ENCODE measurements around the gene MAP3K2.
A peak's percentile ranks its signal among the peaks of the same experiment; 100 is the strongest.
"Not testable (repeated sequence)": the region's sequence is repeated elsewhere in the genome, so short reads cannot be mapped to it uniquely, and the experiment has no call there.

The MAP3K2 gene

DNA sequence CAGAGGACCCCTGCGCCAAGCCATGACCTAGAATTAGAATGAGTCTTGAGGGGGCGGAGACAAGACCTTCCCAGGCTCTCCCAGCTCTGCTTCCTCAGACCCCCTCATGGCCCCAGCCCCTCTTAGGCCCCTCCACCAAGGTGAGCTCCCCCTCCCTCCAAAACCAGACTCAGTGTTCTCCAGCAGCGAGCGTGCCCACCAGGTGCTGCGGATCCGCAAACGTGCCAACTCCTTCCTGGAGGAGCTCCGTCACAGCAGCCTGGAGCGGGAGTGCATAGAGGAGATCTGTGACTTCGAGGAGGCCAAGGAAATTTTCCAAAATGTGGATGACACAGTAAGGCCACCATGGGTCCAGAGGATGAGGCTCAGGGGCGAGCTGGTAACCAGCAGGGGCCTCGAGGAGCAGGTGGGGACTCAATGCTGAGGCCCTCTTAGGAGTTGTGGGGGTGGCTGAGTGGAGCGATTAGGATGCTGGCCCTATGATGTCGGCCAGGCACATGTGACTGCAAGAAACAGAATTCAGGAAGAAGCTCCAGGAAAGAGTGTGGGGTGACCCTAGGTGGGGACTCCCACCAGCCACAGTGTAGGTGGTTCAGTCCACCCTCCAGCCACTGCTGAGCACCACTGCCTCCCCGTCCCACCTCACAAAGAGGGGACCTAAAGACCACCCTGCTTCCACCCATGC lies 33.5 kb upstream of the MAP3K2 start:
- DNase-seq: no peak

GRCh38 chr2:127420039-127420864 lies 32.5 kb upstream of the MAP3K2 start:
- no peak for DNase-seq

DNA sequence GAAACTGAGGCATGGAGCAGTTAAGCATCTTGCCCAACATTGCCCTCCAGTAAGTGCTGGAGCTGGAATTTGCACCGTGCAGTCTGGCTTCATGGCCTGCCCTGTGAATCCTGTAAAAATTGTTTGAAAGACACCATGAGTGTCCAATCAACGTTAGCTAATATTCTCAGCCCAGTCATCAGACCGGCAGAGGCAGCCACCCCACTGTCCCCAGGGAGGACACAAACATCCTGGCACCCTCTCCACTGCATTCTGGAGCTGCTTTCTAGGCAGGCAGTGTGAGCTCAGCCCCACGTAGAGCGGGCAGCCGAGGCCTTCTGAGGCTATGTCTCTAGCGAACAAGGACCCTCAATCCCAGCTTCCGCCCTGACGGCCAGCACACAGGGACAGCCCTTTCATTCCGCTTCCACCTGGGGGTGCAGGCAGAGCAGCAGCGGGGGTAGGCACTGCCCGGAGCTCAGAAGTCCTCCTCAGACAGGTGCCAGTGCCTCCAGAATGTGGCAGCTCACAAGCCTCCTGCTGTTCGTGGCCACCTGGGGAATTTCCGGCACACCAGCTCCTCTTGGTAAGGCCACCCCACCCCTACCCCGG lies 31.8 kb upstream of the MAP3K2 start:
- DNase-seq: no peak

GRCh38 chr2:127419112-127419430 lies 31.3 kb upstream of the MAP3K2 start:
- DNase-seq: no peak

GRCh38 chr2:127418300-127419111 lies 30.7 kb upstream of the MAP3K2 start, which contains the start of gene PROC:
Gene PROC (plus strand): TSS chr2:127418427. CDS start chr2:127419943, 1,516 bp downstream.
- no peak for DNase-seq

- no peak for DNase-seq
These were observed 29.6 kb upstream of the MAP3K2 start for GRCh38 chr2:127417406-127417805.

DNA sequence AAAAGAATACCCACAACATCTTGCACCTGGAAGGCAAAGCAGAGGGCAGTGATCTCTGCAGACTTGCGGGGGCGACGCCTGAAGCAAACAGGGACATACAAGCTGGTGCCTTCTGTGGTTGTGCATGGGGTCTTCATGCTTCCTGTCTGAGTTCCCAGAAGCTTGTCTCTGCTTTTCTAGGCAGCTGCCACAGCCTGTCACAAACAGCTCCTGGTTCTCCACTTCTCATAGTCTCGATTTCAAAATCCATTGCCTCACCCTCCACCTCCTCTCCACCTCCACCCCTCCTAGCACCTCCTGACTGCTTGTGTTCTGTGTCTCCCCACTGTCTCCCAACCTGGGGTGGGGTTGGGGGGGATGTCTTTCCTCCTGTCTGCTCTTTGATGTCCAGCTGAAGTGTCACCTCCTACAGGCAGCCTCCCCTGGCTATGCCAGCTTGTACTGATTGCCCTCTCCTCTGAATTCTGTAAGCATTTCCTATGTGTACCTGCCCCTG lies 28.8 kb upstream of the MAP3K2 start:
- no peak for DNase-seq

DNA sequence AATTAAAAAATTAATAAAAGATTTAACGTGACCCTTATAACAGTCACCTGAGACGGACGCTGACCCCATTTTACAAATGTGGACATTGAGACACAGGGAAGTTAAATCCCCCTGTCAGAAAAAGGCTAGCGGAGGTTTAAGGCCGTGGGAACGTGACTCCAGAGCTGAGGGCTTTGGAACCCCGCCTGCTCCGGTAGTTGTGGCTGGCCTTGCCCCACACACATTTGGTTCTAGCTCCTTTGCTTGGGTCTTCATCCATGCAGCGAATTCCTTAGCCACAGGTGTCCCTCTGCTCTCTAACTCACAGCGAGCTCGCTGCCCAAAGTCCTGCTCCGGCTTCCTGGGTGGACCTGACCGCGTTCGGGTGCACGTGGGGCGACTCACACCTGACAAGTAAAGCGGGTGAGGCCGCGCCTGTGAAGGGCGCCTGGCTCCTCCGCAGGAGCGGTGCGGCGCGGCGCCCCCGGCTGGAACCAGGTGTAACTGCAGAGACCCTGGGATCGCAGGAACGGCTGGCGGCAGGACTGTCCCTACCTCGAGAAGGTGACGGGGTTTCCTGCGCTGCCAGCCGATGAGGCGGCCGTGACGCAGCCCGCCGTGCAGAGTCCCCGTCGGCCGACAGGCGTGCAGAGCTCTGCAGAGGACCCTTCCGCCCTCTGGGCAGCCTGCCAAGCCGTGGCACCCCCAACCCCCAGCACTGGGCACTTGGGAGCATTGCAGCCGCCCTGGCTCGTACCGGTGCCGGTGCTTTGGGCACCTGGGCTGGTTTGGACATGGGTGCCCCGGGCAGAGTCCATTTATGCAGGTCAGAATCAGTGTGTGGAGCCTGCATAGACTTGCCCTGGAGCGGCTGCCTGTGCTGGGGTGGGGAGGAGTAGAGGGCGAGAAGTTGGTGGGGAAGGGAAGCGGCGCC lies 28.1 kb upstream of the MAP3K2 start:
- DNase-seq: peak; percentile 84

DNA sequence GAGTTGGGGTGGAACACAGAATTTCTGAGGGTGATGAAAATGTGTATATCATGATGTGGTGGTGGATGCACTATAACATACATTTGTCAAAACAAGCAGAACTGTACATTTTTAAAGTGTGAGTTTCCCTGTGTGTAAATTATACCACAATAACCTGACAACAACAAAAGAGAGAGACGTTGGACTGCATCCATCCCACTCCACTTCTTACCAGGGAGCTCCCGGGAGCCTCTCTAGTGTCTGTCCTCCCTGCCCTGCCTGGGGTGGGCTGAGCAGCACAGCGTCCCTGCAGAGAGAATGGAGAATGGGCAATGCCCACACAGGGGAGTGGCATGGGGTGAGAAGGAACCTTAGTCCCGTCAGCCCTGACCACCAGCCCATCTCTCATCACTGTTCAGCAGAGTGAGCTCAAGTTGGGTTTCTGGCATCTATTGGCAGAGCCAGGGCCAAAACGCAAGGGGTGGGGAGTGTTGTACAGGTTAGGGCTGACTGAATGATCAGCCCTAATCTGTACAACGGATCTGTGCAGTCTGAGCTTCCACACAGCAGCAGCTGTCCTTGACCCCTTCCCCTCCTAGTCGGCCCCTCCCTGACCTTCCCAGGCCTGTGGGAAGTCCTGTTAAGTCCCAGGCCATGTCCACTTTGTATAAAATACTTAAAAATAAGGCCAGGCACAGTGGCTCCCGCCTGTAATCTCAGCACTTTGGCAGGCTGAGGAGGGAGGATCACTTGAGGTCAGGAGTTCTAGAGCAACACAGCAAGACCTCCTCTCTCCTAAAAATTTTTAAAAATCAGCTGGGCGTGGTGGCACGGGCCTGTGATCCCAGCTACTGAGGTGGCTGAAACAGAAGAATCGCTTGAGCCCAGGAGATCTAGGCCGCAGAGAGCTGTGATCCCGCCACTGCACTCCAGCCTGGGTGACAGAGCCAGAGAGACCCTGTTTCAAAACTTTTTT lies 27.1 kb upstream of the MAP3K2 start:
- DNase-seq: no peak

DNA sequence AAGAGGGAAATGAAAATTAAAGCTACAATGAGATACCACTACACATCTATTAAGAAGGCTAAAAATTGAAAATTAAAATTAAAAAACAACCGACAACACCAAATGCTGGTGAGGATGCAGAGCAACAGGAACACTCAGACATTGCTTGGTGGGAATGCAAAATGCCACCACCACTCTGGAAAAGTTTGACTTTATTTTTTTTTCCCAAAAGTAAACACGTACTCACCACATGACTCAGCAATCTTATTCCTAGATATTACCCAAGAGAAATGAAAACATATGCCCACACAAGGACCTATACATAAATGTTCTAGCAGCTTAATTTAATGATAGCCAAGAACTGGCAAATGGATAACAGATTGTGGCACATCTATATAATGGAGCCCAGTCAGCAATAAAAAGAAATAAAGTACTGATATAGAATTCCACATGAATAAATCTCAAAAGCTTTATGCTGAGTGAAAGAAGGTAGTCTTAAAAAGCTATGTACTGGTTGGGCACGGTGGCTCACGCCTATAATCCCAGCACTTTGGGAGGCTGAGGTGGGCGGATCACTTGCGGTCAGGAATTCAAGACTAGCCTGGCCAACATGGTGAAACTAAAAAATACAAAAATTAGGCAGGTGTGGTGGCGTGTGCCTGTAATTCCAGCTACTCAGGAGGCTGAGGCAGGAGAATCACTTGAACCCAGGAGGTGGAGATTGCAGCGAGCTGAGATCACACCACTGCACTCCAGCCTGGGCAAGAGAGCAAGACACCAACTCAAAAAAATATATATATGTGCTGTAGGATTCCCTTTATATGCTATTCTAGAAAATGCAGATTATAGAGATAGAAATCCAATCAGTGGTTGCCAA lies 26.2 kb upstream of the MAP3K2 start:
- DNase-seq: no peak

DNA sequence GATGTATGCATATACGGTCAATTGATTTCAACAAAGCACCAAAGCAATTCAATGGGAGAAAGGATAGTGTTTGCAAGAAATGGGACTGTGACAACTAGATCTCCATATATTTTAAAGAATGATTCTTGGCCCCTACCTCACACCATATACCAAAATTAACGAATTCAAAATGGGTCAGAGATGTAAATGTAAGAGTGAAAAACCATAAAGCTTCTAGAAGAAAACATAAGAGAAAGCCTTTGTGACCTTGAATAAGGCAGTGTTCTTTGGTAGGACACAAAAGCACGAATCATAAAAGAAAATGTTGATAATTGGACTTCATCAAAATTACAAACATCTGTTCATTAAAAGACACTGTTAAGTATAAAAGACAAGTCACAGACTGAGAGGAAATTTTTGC lies 25.4 kb upstream of the MAP3K2 start:
- no peak for DNase-seq

DNA sequence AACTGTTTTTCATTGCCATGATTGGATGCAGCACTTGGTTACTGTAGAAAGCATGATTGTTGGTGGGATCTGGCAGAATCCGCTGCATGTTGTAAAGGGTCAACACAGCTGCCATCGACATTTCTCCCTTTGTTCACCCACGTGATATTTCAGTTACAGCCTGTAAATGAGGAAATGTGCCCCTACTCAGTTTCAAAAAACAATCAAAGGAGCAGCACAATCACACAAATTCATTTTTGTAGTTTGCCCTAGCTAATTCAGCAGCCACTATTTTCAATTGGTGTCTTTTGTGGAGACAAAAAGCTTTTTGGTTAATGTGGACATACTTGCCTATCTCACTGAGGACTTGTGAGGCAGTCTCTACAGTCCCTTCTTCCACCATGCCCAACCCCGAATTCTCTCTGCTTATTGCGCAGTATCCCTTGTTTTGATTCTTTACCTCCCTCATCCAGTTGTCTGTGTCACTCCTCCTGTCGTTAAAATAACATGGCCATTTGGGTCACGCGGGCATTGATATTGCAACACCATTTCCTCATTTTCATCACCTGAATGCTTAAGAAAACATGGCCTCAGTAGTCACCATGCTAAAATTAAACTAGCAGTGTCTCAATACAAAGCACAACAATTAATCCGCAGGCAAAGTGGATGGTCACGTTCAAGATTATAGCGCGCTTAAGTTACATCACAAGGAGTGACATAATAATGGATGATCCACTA lies 24.0 kb upstream of the MAP3K2 start:
- peak; percentile 53 for DNase-seq

GRCh38 chr2:127410871-127411652 lies 23.3 kb upstream of the MAP3K2 start:
- DNase-seq: no peak

GRCh38 chr2:127409716-127410115 lies 21.9 kb upstream of the MAP3K2 start:
- not testable (repeated sequence) for DNase-seq

GRCh38 chr2:127408807-127409099 lies 21.0 kb upstream of the MAP3K2 start:
- DNase-seq: no peak

- DNase-seq: peak; percentile 86
These were observed 20.4 kb upstream of the MAP3K2 start for GRCh38 chr2:127408004-127408806.

DNA sequence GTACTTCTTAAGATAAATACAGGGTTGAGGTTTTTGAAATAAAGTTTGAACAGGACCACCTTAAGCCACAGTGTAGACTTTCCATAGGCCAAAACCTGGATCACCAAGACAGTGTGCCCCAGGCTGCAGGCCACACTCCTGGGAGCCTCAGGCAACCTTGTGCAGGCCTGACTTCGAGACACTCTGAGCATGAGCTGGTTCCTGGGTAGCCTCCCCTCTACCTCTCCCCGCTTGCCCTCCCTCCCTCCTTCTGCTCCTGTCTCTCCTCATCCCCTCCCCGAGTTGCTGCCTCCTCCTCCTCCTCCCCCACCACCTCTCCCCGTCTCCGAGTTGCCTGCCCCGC lies 19.9 kb upstream of the MAP3K2 start:
- DNase-seq: no peak

DNA sequence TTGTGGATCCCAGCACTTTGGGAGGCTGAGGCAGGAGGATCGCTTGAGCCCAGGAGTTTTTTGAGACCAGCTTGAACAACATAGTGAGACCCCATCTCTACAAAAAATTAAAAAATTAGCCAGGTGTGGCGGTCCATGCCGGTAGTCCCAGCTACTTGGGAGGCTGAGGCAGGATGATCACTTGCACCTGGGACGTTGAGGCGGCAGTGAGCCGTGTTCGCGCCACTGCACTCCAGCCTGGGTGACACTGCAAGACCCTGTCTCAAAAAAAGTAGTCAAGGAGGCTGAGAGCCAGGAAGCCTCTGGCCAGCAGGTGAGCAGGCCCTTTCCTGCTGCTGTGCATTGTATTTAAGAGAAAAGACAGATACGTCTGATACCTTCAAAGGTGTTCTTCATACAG lies 19.3 kb upstream of the MAP3K2 start:
- DNase-seq: no peak
